Measurements from ENCODE around the gene CPNE1. TPM values are rescaled to one million over a fixed set of nuclear protein-coding genes. Genes with fewer than 3 reads are reported as not detected.
A peak's percentile ranks its signal among the peaks of the same experiment; 100 is the strongest.

Gene CPNE1
- total and polyA plus RNA-seq, 11 donors = 25.7 to 75.6 (median 56.0) TPM

DNA sequence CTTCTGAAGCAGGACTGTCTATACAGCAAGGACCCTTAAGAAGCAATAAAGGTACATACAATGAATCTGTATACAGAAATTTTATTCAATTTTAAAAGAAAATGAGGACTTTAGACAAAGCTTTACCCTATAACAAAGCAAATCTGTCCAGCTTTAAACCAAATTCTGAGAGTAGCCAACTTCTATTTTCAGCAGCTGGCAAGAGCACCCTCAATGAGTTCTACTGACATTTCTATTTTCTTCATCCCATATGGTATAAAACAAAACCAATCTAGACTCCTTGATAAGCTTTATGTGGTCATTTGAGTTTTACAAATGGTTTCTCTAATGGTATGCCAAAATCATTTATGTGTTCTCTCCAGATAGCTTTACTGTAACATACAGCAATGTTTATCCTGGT lies 12.7 kb downstream of the CPNE1 start:
- H3K27me3 ChIP-seq = no peaks in the 10 kb centered on the region
- TF ChIP-seq, protein P1, sequence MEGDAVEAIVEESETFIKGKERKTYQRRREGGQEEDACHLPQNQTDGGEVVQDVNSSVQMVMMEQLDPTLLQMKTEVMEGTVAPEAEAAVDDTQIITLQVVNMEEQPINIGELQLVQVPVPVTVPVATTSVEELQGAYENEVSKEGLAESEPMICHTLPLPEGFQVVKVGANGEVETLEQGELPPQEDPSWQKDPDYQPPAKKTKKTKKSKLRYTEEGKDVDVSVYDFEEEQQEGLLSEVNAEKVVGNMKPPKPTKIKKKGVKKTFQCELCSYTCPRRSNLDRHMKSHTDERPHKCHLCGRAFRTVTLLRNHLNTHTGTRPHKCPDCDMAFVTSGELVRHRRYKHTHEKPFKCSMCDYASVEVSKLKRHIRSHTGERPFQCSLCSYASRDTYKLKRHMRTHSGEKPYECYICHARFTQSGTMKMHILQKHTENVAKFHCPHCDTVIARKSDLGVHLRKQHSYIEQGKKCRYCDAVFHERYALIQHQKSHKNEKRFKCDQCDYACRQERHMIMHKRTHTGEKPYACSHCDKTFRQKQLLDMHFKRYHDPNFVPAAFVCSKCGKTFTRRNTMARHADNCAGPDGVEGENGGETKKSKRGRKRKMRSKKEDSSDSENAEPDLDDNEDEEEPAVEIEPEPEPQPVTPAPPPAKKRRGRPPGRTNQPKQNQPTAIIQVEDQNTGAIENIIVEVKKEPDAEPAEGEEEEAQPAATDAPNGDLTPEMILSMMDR (IDR thresholded peaks at IDR 0.05) = no peak
- no peak for TF ChIP-seq POLR2A (IDR thresholded peaks at IDR 0.05)
- no peaks in the 10 kb centered on the region for H3K9me3 ChIP-seq
- DNase-seq (no peak), ATAC-seq (no peak)
- peaks cover 0 to 37% (median 18%) of the 10 kb centered on the region in 12 donors for H3K4me1 ChIP-seq
- H3K27ac ChIP-seq = no peak overlapping the region
- peaks cover 0 to 64% (median 33%) of the 10 kb centered on the region in 9 donors for H3K36me3 ChIP-seq
- intact Hi-C loops (cut with DNase I) = no loop called here
- H3K4me3 ChIP-seq = no peak overlapping the region

DNA sequence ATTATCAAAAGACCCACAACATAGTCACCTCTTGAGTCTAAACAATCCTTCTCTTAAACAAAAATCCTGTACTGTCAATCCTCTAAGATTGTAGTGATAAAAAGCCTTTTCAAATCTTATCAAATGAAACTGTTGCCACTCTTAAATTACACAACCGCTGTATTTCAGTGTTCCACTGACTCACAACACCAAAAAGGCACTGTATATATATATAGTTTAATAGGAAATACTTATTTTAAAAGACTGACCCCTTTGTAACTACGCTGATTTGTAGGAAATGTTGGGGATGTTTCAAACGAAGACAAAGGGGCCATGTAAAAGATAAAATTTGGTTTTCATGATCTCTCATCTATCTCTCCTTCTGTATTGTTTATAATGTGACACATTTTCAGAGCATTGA lies 14.1 kb downstream of the CPNE1 start:
- Histone ChIP-seq H3K27ac (no peak overlapping the region), H3K36me3 (peaks cover 0 to 63% (median 29%) of the 10 kb centered on the region in 9 donors), H3K27me3 (no peaks in the 10 kb centered on the region), H3K4me1 (peaks cover 0 to 37% (median 19%) of the 10 kb centered on the region in 12 donors), H3K4me3 (no peak overlapping the region), H3K9me3 (no peaks in the 10 kb centered on the region)
- no peak for DNase-seq
- 75 to 84% (median 79%) methylated on average over 3 of the region's 3 CpGs for WGBS, 4 donors
- TF ChIP-seq POLR2A (IDR thresholded peaks at IDR 0.05) = no peak
- ATAC-seq = no peak
- intact Hi-C loops (cut with DNase I) = no loop called here

DNA sequence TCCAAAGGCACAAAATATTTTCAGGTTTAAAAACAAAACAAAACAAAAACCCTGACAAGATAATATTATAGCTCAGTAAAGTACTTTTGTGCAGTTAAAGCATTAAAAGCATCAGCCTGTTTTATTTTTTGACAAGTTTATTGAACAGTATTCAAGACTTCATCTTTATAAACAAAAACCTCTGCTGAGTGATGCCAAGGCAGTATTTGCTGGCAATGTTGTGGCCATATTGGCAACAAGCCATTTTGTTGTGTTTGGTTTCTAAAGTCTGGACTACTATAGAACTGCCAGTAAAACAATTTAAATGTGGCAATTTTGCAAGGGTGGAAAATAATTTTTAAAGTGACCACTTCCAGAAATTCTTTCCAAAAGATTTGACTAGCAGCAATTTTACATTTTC lies 15.9 kb downstream of the CPNE1 start:
- DNase-seq (no peak), ATAC-seq (no peak)
- peaks cover 0 to 37% (median 18%) of the 10 kb centered on the region in 12 donors for H3K4me1 ChIP-seq
- peak overlapping the region in 1 of 12 donors; percentile 26 for H3K27ac ChIP-seq
- intact Hi-C loops (cut with DNase I) = no loop called here
- H3K9me3 ChIP-seq = no peaks in the 10 kb centered on the region
- peaks cover 0 to 45% (median 15%) of the 10 kb centered on the region in 9 donors for H3K36me3 ChIP-seq
- H3K4me3 ChIP-seq = no peak overlapping the region
- no peak for TF ChIP-seq POLR2A (IDR thresholded peaks at IDR 0.05)
- TF ChIP-seq, protein P1 (IDR thresholded peaks at IDR 0.05) = no peak
- H3K27me3 ChIP-seq = no peaks in the 10 kb centered on the region

DNA sequence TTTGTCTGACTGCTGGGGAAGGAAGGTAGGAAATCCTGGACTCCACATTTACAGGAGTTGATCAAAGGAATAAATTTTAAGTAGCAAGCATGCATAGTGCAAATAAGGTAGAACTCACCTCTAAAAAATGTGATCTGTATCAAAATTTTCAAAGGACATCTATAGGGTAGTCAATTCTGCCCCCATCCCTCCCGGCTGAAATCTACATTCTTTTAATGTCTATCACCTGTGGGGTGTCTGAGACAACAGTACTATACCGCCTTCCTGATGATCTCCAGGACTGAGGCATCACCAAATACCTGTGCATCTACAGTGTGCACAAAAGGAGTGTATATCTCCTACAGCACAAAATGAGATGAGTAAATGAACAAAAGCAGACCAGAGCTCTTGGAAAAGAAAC lies 19.9 kb downstream of the CPNE1 start:
- Histone ChIP-seq H3K27ac (no peak overlapping the region), H3K27me3 (no peaks in the 10 kb centered on the region), H3K36me3 (peaks cover 0 to 11% (median 0%) of the 10 kb centered on the region in 9 donors), H3K9me3 (no peaks in the 10 kb centered on the region), H3K4me1 (peaks cover 0 to 16% (median 6%) of the 10 kb centered on the region in 12 donors), H3K4me3 (no peak overlapping the region)
- DNase-seq = no peak
- no peak for ATAC-seq
- intact Hi-C loops (cut with DNase I) = no loop called here
- TF ChIP-seq POLR2A (IDR thresholded peaks at IDR 0.05) = no peak
- TF ChIP-seq, protein P1 (IDR thresholded peaks at IDR 0.05) = no peak
- 80 to 87% (median 82%) methylated on average over 2 of the region's 2 CpGs for WGBS, 4 donors

DNA sequence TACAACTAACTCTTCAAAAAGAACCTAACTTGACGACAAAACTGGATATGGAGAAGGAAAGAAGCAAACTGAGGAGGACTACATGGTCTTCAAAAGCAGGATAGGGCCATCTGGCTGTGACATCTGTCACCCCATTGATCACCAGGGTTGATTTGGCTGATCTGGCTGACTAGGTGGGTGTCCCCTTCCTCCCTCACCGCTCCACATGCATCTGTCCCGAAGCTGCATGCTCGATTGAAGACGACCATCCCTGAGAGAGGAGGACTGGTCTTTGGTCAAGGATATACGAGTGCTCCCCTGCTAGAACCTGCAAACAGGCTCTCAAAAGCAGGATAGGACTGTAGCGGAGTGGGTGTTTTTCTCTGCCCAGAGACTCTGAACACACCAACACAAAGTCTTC lies 21.7 kb downstream of the CPNE1 start:
- H3K36me3 ChIP-seq = peaks cover 0 to 7% (median 0%) of the 10 kb centered on the region in 9 donors
- TF ChIP-seq, protein P1 (IDR thresholded peaks at IDR 0.05) = no peak
- no peak for TF ChIP-seq POLR2A (IDR thresholded peaks at IDR 0.05)
- H3K27me3 ChIP-seq = no peaks in the 10 kb centered on the region
- DNase-seq (no peak), ATAC-seq (no peak)
- intact Hi-C loops (cut with DNase I) = no loop called here
- H3K4me3 ChIP-seq = no peak overlapping the region
- H3K27ac ChIP-seq = no peak overlapping the region
- H3K9me3 ChIP-seq = no peaks in the 10 kb centered on the region
- WGBS, 4 donors = 89 to 95% (median 94%) methylated on average over 7 of the region's 7 CpGs
- peaks cover 0 to 15% (median 2%) of the 10 kb centered on the region in 12 donors for H3K4me1 ChIP-seq
